Mesendoderm (in vitro differentiated cells): ENCODE results near the gene MPG.

ENCODE experiments used
- DNase-seq: peaks from one replicate; pipeline ENCODE4 v3.0.0; 2013
- H2AK5ac ChIP-seq: 2 replicates; pipeline ENCODE4 v1.6.1; 2013; ENCODE audit warnings: low read length, inconsistent platforms
- H2BK120ac ChIP-seq: 2 replicates; pipeline ENCODE4 v1.6.1; 2013; ENCODE audit warnings: low read depth, mild to moderate bottlenecking, low read length, moderate library complexity, mixed read lengths
- H2BK15ac ChIP-seq: replicated peaks from 2 replicates; pipeline ENCODE4 v1.6.1; 2013; ENCODE audit warnings: low read depth, mild to moderate bottlenecking, moderate library complexity
- H2BK5ac ChIP-seq: 2 replicates; pipeline ENCODE4 v1.6.1; 2013; ENCODE audit warnings: low read length, inconsistent platforms
- H3K18ac ChIP-seq: 2 replicates; pipeline ENCODE4 v1.6.1; 2013; ENCODE audit warnings: mild to moderate bottlenecking, low read length, mixed read lengths
- H3K23ac ChIP-seq: one replicate; pipeline ENCODE4 v1.6.1; 2013; ENCODE audit warnings: low read length
- H3K27ac ChIP-seq: 2 replicates; pipeline ENCODE4 v1.5.1; 2013; ENCODE audit warnings: low read depth, mild to moderate bottlenecking, inconsistent platforms, low read length, moderate library complexity
- H3K27me3 ChIP-seq: 2 replicates; pipeline ENCODE4 v1.6.1; 2013; ENCODE audit warnings: low read length, control low read depth, mild to moderate bottlenecking, inconsistent platforms; ENCODE audit not compliant: insufficient read depth, poor library complexity
- H3K36me3 ChIP-seq: 2 replicates; pipeline ENCODE4 v1.6.1; 2013; ENCODE audit warnings: low read length, inconsistent platforms; ENCODE audit not compliant: control insufficient read depth, insufficient read depth
- H3K4ac ChIP-seq: one replicate; pipeline ENCODE4 v1.6.1; 2013; ENCODE audit warnings: low read depth, mild to moderate bottlenecking, low read length, moderate library complexity
- H3K4me1 ChIP-seq: 2 replicates; pipeline ENCODE4 v1.6.1; 2013; ENCODE audit warnings: low read depth, low read length, inconsistent platforms; ENCODE audit not compliant: control insufficient read depth
- H3K4me2 ChIP-seq: 2 replicates; pipeline ENCODE4 v1.6.1; 2013; ENCODE audit warnings: low read length
- H3K4me3 ChIP-seq: 2 replicates; pipeline ENCODE4 v1.5.1; 2013; ENCODE audit warnings: mild to moderate bottlenecking, low read length
- H3K56ac ChIP-seq: one replicate; pipeline ENCODE4 v1.6.1; 2013; ENCODE audit warnings: low read length
- H3K79me1 ChIP-seq: 2 replicates; pipeline ENCODE4 v1.6.1; 2013; ENCODE audit warnings: low read length, inconsistent platforms
- H3K79me2 ChIP-seq: 2 replicates; pipeline ENCODE4 v1.6.1; 2013; ENCODE audit warnings: mild to moderate bottlenecking, low read length; ENCODE audit not compliant: control insufficient read depth, insufficient read depth
- H3K9ac ChIP-seq: 2 replicates; pipeline ENCODE4 v1.6.1; 2013; ENCODE audit warnings: low read length, inconsistent platforms
- H4K5ac ChIP-seq: one replicate; pipeline ENCODE4 v1.6.1; 2013; ENCODE audit warnings: low read length
- H4K8ac ChIP-seq: one replicate; pipeline ENCODE4 v1.6.1; 2013; ENCODE audit warnings: low read depth, mild to moderate bottlenecking, control low read depth, low read length, moderate library complexity
- WGBS: extraction: QIAGEN DNeasy Blood & Tissue Kit; methylation state at CpG from one replicate; pipeline ENCODE4 v1.1.7; 2013; ENCODE audit warnings: low lambda C conversion rate, missing lambda C conversion rate; ENCODE audit not compliant: insufficient coverage; ENCODE audit errors: extremely low coverage; 5-methylcytosine and 5-hydroxymethylcytosine counted together

The MPG gene

GRCh38 chr16:53346-54236 is 24.4 kb upstream of the MPG start, which contains the start of the genes POLR3K and SNRNP25:
POLR3K (minus strand) TSS chr16:53608; CDS start chr16:53586, 22 bp downstream.
SNRNP25 (plus strand) TSS chr16:53828; CDS start chr16:54017, 189 bp downstream.
- Histone ChIP-seq H3K4me2 (peak within 1 kb of the TSS; percentile 51), H4K8ac (no peak within 1 kb of the TSS), H3K79me2 (peaks cover 16% of the 10 kb centered on the region), H3K4me3 (peak within 1 kb of the TSS; percentile 68), H3K56ac (peak within 1 kb of the TSS; percentile 97), H3K79me1 (peaks cover 4% of the 10 kb centered on the region), H2BK5ac (no peak within 1 kb of the TSS), H4K5ac (no peak within 1 kb of the TSS), H3K4me1 (peaks cover 2% of the 10 kb centered on the region), H3K23ac (peak within 1 kb of the TSS; percentile 59), H2AK5ac (no peak within 1 kb of the TSS), H2BK15ac (no peak within 1 kb of the TSS), H3K9ac (peak within 1 kb of the TSS; percentile 85), H3K36me3 (peaks cover 23% of the 10 kb centered on the region), H2BK120ac (no peak within 1 kb of the TSS), H3K27me3 (no peaks in the 10 kb centered on the region), H3K27ac (peak within 1 kb of the TSS; percentile 61), H3K4ac (peak within 1 kb of the TSS; percentile 70), H3K18ac (peak within 1 kb of the TSS; percentile 42)
- DNase-seq, result peak; percentile 99
- no CpG with 5 or more reads among the region's 91 CpGs for WGBS

GRCh38 chr16:54237-54581 is 23.8 kb upstream of the MPG start:
- Histone ChIP-seq H3K79me1 (peaks cover 4% of the 10 kb centered on the region), H2BK5ac (no peak overlapping the region), H2BK15ac (no peak overlapping the region), H3K36me3 (peaks cover 26% of the 10 kb centered on the region), H3K79me2 (peaks cover 16% of the 10 kb centered on the region), H3K27ac (no peak overlapping the region), H2BK120ac (no peak overlapping the region), H4K8ac (no peak overlapping the region), H3K56ac (peak overlapping the region; percentile 97), H3K23ac (no peak overlapping the region), H3K18ac (peak overlapping the region; percentile 42), H3K4me2 (peak overlapping the region; percentile 46), H3K4me1 (peaks cover 2% of the 10 kb centered on the region), H2AK5ac (no peak overlapping the region), H4K5ac (no peak overlapping the region), H3K27me3 (no peaks in the 10 kb centered on the region), H3K4ac (peak overlapping the region; percentile 70), H3K4me3 (peak overlapping the region; percentile 39), H3K9ac (peak overlapping the region; percentile 79)
- WGBS, result no CpG with 5 or more reads among the region's 12 CpGs
- DNase-seq, result no peak

- Histone ChIP-seq H2BK5ac (no peak overlapping the region), H3K36me3 (peaks cover 34% of the 10 kb centered on the region), H2BK15ac (no peak overlapping the region), H2BK120ac (no peak overlapping the region), H3K79me1 (peaks cover 4% of the 10 kb centered on the region), H3K4me1 (peaks cover 2% of the 10 kb centered on the region), H3K9ac (no peak overlapping the region), H3K4me2 (no peak overlapping the region), H4K5ac (no peak overlapping the region), H3K79me2 (peaks cover 15% of the 10 kb centered on the region), H3K56ac (no peak overlapping the region), H3K4ac (no peak overlapping the region), H3K27me3 (no peaks in the 10 kb centered on the region), H3K23ac (no peak overlapping the region), H4K8ac (no peak overlapping the region), H3K27ac (no peak overlapping the region), H3K18ac (no peak overlapping the region), H2AK5ac (no peak overlapping the region), H3K4me3 (no peak overlapping the region)
- DNase-seq, result no peak
- no CpG with 5 or more reads among the region's 11 CpGs for WGBS
Measured at GRCh38 chr16:55571-56136, 22.4 kb upstream of the MPG start.

- H3K56ac ChIP-seq, result no peak overlapping the region
- no peak overlapping the region for H3K4me2 ChIP-seq
- H2BK120ac ChIP-seq, result no peak overlapping the region
- no peak overlapping the region for H4K8ac ChIP-seq
- no CpG with 5 or more reads among the region's 17 CpGs for WGBS
- H3K9ac ChIP-seq, result no peak overlapping the region
- H2BK5ac ChIP-seq, result no peak overlapping the region
- no peak overlapping the region for H4K5ac ChIP-seq
- H2BK15ac ChIP-seq, result no peak overlapping the region
- H3K79me2 ChIP-seq, result peaks cover 9% of the 10 kb centered on the region
- H3K18ac ChIP-seq, result no peak overlapping the region
- H3K27me3 ChIP-seq, result no peaks in the 10 kb centered on the region
- DNase-seq, result no peak
- H3K23ac ChIP-seq, result no peak overlapping the region
- no peak overlapping the region for H3K27ac ChIP-seq
- no peak overlapping the region for H3K4ac ChIP-seq
- H3K4me3 ChIP-seq, result no peak overlapping the region
- peaks cover 33% of the 10 kb centered on the region for H3K36me3 ChIP-seq
- peaks cover under 1% of the 10 kb centered on the region for H3K4me1 ChIP-seq
- peaks cover 3% of the 10 kb centered on the region for H3K79me1 ChIP-seq
- H2AK5ac ChIP-seq, result no peak overlapping the region
Measured at GRCh38 chr16:56231-56927, 21.6 kb upstream of the MPG start.

GRCh38 chr16:57711-58110 is 20.3 kb upstream of the MPG start:
- Histone ChIP-seq H3K4me1 (no peaks in the 10 kb centered on the region), H3K79me1 (peaks cover 2% of the 10 kb centered on the region), H2BK120ac (no peak overlapping the region), H4K5ac (no peak overlapping the region), H3K36me3 (peaks cover 34% of the 10 kb centered on the region), H3K27me3 (no peaks in the 10 kb centered on the region), H2AK5ac (no peak overlapping the region), H3K27ac (no peak overlapping the region), H3K4me3 (no peak overlapping the region), H2BK15ac (no peak overlapping the region), H3K4me2 (no peak overlapping the region), H3K18ac (no peak overlapping the region), H3K79me2 (peaks cover 4% of the 10 kb centered on the region), H4K8ac (no peak overlapping the region), H2BK5ac (no peak overlapping the region), H3K4ac (no peak overlapping the region), H3K23ac (no peak overlapping the region), H3K56ac (no peak overlapping the region), H3K9ac (no peak overlapping the region)
- no peak for DNase-seq
- WGBS, result no CpG with 5 or more reads among the region's 8 CpGs
